GM20431 (cell line): Measurements from ENCODE around the gene AMBRA1.

Source experiments
- in situ Hi-C: fragments of 300-500 bp; cut with MseI, MboI; formaldehyde crosslinking; loops from one replicate; pipeline ENCODE4 v1.15.0; 2020; ENCODE audit warnings: low sequenced_read_pairs; ENCODE audit not compliant: unreplicated experiment

The AMBRA1 gene, protein sequence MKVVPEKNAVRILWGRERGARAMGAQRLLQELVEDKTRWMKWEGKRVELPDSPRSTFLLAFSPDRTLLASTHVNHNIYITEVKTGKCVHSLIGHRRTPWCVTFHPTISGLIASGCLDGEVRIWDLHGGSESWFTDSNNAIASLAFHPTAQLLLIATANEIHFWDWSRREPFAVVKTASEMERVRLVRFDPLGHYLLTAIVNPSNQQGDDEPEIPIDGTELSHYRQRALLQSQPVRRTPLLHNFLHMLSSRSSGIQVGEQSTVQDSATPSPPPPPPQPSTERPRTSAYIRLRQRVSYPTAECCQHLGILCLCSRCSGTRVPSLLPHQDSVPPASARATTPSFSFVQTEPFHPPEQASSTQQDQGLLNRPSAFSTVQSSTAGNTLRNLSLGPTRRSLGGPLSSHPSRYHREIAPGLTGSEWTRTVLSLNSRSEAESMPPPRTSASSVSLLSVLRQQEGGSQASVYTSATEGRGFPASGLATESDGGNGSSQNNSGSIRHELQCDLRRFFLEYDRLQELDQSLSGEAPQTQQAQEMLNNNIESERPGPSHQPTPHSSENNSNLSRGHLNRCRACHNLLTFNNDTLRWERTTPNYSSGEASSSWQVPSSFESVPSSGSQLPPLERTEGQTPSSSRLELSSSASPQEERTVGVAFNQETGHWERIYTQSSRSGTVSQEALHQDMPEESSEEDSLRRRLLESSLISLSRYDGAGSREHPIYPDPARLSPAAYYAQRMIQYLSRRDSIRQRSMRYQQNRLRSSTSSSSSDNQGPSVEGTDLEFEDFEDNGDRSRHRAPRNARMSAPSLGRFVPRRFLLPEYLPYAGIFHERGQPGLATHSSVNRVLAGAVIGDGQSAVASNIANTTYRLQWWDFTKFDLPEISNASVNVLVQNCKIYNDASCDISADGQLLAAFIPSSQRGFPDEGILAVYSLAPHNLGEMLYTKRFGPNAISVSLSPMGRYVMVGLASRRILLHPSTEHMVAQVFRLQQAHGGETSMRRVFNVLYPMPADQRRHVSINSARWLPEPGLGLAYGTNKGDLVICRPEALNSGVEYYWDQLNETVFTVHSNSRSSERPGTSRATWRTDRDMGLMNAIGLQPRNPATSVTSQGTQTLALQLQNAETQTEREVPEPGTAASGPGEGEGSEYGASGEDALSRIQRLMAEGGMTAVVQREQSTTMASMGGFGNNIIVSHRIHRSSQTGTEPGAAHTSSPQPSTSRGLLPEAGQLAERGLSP (N-terminal part only)

DNA sequence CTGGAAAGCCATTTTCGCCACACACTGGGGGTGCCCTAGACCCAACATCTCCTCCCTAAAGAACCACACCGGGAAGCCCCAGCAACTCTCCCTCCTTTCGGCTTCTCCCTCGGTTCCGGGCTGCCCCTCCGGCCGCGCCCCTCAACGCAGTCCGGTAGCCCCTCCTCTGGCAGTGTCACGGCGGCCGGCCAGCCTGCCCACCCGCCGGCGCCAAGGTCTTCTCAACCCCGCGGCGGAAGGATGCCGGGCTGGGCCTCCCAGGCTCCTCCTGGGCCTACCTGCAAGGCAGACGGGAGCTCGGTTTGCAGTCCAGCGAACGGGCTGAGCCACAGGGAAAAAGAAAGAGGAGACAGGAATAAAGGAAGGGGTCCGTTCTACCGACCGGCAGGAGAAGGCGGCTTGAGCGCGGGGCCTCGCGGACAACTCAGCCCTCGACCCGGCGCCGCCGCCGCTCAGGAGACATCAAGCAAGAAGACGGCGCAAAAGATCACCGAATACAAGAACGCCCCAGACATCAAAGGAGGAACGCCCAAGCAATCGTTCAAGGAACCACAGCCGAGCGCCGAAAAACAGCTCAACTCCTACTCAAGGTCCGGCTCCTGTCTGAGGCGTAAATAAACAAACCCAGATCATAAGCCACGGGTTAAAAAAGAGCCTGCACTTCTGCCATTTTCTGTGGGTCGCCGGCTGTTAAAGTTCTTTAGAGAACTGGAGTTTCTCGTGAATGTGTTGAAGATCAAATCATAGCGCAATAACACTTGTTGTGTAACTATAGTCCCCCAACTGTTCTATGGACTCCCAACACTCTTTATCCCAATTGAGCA is at the start of gene AMBRA1:
Gene AMBRA1 (minus strand): TSS at position 474 of the 824 bp plus-strand sequence. CDS start 45,643 bp downstream, outside the sequence.
- in situ Hi-C loops: no loop called here

DNA sequence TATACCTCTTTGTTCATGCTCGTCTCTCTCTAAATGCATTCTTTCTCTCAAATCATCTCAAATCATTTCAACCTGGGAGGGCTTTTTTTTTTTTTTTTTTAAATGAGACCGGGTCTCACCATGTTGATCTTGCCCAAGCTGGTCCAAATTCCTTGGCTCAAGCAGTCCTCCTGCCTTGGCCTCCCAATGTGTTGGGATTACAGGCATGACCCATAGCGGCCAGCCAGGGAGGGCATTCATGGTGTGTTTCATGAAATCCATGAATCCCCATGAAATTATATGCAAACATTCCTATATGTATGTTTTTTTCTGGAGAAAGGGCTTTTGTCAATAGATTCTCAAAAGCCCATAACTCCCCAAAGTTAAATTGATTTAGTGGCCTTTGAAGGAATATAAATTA is 49.7 kb upstream of the AMBRA1 start:
- in situ Hi-C loops: no loop called here

DNA sequence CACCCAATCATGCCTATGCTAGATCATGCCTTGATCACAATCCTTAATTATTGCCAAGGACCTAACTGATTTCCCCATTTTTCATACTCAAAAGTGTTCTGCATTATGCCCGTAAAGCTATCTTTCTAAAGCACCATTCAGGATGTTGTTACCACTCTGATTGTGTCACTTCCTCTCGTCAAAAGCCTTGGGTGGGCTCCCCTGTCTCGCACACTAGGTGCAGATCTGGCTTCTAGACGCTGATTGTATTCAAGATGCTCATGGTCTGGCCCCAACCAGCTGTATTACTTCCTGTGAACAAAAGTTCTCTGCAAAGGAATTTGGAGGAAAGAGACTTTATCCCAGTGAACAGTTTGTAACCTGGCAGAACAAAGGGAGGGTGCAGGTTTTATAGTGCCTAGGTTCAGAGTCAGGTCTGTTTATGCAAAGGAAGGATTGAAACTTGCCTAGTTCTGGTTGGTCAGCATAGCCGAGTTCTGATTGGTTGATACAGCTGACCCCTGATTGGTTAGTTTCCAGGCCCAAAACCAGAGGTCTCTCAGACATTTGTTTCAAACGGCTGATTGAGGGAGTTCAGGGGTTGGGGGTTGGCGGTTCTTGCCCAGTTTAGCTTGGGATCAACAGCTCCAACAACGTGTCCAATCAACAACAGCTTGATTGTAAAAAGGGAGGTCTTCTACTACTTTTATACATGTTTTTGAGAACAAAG is 49.0 kb upstream of the AMBRA1 start:
- in situ Hi-C loops: no loop called here

DNA sequence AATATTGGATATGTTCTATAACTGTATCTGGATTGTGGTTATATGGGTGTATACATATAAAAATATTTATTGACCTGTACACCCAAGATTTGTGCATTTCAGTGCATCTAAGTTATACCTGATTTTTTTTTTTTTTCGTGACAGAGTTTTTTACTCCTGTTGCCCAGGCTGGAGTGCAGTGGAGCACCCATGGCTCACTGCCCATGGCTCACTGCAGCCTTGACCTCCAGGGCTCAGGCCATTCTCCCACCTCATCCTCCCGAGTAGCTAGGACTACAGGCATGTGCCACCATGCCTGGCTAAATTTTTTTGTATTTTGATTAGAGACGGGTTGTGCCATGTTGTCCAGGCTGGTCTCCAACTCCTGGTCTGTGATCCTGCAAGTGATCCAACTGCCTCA is 47.8 kb upstream of the AMBRA1 start:
- in situ Hi-C loops: no loop called here

DNA sequence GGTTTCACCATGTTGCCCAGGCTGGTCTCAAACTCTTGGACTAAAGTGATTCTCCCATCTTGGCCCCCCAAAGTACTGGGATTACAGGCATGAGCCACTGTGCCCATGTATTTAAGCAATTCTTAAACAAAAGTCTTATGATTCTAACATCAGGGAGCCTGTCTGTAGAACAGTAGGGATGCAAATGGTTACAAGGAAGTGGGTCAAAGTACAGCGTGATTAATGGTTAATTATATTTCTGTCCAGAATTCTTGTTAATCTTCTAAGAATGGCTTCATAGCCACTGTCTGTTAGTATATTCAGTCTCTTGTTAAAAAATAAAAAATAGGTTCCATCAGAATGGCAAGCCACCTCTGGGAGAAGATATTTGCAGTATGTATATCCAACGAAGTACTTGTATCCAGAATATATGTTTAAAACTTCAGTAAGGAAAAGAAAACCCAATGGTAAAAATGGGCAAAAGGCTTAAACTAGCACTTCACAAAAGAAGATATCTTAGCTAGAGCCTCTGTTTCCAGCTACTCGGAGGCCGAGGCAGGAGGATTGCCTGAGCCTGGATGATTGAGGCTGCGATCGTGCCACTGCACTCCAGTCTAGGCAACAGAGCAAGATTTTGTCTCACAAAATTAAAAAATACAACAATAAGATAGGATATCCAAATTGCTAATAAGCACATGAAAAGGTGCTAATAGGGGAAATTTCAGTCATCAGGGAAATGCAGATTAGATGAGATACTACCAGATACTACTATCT is 46.4 kb upstream of the AMBRA1 start:
- in situ Hi-C loops: no loop called here

DNA sequence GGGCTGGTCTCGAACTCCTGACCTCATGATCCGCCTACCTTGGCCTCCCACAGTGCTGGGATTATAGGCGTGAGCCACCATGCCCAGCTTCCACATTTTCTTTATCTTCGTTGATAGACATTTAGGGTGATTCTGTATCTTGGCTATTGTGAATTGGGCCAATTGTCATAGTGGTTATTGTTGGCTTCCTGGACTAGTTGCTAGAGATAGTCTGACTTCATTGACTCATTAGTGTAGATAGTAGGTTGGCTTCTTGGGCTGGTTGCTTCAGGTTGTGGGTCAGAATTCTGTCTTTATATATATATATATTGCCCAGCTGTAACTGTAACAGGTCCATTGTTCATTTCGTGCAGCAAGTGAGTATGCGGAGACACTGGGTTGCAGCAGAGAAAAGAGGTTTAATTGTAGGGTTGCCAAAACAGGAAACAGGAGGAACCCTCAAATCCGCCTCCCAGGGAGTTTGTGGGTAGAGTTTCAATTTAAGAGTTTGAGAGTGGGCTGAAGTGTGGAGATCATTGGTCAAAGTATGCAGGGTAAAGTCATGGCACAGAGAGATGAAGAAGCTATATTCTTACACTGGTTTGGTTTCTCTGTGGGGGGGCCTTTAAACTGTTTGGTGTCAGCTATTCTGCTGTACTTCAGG is 45.5 kb upstream of the AMBRA1 start:
- in situ Hi-C loops: no loop called here

DNA sequence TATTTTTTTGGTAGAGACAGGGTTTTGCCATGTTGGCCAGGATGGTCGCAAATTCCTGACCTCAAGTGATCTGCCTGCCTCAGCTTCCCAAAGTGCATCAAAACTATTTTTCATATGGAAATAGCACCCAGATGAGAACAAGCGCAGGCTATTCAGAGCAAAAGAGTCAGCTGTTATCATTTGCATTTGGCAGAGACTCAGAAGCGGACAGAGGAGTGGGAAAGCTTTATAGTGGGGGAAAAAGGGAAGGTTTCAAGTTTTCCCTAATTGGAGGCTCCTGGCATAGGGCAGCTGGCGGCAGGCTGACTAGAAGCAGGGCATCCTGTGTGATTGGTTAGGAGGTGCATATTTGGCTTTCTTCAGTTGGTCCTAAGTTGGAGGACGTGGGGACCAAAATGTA is 43.7 kb upstream of the AMBRA1 start:
- in situ Hi-C loops: no loop called here

DNA sequence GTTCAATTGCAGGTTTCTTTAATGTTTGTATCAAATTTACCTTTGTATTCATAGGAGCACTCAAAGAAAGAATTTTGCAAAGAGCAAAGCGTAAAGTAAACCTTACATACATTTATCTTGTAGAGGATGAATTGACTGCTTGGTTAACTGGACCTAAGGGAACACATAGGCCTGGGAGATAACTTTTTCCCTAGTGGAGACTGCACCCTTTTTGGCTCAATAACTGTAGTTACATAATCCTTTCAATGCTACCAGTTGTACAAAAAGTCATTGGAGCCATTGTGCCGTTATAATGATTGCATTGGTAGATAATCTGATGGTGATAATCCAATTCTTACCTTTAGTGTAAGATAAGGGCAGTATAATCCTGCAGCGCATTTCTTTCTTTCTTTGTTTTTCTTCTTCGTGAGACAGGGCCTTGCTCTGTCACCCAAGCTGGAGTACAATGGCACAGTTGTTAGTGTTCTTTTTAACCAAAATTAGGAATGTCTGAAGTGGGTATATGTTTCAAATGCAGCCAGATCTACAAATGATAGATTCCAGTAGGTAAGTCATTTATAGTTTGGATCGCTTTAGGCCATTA is 41.8 kb upstream of the AMBRA1 start:
- in situ Hi-C loops: no loop called here

DNA sequence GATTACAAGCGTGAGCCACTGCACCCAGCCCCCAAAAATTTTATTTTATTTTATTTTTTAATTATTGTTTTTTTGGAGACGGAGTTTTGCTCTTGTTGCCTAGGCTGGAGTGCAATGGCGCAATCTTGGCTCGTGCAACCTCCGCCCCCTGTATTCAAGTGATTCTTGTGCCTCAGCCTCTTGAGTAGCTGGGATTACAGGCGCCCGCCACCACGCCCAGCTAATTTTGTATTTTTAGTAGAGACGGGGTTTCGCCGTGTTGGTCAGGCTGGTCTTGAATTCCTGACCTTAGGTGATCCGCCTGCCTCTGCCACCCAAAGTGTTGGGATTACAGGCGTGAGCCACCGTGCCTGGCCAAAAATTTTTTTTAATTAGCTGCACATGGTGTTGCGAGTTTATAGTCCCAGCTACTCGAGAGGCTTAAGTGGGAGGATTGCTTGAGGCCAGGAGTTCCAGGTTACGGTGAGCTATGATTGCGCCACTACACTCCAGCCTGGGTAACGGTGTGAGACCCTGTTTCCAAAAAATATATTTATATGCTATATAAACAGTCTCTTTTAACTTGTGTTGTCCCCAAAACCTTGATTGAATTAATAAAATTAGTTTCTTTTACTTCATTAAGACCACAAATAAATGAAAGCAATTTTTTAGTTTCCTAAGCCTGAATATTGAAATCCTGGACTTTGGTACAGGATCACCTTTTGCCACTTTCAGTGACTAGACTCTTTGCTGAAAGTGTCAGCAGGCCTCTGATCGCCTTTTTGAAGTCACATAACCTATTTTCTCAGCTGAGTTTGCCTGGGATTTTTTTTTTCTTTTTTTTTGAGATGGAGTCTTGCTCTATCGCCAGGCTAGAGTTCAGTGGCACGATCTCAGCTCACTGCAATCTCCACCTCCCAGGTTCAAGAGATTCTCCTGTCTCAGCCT is 39.7 kb upstream of the AMBRA1 start:
- in situ Hi-C loops: no loop called here

DNA sequence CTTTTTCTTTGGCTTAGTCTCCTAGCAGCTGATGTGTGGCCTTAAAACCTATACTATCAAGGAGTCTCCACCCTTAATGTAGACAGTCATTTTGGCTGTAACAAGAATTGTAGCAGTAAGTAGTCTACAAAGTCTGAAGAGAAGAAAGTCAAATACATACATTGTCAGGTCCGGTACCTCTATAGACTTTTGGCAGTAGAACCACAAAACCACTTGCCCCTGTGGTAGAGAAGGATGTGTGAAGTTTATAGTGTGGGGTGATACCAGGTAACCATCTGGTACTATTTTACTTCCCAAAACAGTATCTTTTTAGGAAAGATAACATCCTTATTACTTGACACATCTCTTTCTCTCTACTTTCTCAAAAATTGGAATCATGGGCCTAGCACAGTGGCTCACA is 38.7 kb upstream of the AMBRA1 start:
- in situ Hi-C loops: no loop called here

DNA sequence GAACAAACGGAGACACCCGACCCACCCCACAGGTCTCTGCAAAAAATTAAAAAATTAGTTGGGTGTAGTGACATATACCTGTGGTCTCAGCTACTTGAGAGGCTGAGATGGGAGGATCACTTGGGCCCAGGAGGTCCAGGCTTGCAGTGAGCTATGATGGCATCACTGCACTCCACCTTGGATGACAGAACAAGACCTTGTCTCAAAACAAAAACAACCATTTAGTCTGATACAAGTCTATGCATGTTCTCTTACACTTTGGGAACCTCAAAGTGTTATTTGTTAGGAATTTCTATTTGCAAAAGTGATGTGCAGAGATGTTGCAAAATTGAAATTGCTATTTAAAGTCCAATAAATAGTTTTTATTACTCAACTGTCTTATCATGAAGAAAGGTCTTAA is 37.9 kb upstream of the AMBRA1 start:
- in situ Hi-C loops: no loop called here

DNA sequence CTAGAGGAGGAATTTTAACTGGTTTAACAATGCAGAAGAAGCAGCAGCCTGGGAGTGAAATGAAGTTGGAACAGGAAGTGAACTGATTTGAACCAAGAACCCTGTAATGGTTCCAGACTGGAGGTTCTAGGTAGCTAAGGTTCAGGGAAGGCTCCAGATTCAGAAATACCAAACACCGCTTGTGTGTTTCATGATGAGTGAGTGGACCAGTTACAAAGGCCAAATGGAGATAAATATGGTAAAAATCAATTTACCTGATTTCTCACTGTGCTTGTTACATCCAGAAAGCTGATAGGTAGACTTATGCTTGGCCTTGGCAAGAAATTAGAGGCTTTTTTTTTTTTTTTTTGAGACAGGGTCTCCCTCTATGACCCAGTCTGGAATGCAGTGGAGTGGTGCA is 36.4 kb upstream of the AMBRA1 start:
- in situ Hi-C loops: no loop called here

DNA sequence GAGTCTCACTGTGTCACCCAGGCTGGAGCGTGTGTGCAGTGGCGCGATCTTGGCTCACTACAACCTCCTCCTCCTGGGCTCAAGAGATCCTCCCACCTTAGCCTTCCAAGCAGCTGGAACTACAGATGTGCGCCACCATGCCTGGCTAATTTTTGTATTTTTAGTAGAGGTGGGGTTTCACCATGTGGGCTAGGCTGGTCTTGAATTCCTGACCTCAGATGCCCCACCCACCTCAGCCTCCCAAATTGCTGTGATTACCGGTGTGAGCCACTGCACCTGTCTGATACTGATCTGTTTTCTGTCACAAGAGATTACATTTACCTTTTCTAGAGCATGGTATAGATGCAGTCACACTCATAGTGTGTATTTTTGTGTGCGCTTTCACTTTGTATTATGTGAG is 35.1 kb upstream of the AMBRA1 start:
- in situ Hi-C loops: no loop called here

DNA sequence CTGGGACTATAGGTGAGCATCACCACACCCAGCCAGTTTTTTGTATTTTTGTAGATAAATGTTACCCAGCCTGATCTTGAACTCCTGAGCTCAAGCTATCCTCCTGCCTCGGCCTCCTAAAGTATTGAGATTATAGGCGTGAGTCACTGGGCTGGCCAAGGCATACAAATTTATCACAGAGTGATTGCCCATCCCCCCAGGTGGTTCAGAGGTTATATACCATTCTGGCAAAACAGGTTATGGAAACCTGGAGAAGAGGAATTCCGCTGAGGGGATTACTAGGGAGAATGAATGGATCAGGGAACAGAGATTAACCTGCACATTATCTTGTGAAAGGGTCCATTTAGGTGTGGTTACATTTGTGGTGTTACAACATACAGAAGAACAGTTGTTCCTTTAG is 31.6 kb upstream of the AMBRA1 start:
- in situ Hi-C loops: no loop called here

DNA sequence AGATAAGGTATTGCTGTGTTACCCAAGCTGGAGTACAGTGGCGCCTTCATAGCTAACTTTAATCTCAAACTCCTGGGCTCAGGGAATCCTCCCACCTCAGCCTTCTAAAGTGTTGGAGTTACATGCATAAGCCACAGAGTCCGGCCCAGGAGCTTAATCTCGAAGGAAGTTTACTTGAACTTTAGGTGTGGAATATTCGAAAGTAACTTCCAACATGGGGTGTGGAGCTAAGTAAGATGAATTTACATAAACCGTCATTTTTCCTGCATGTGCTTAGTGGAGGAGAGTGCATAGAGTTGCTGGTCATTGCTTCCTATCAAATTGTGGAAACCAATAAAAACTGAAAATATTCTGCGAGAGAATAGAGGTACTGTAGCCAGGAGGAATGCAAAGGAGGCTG is 25.0 kb upstream of the AMBRA1 start:
- in situ Hi-C loops: no loop called here

DNA sequence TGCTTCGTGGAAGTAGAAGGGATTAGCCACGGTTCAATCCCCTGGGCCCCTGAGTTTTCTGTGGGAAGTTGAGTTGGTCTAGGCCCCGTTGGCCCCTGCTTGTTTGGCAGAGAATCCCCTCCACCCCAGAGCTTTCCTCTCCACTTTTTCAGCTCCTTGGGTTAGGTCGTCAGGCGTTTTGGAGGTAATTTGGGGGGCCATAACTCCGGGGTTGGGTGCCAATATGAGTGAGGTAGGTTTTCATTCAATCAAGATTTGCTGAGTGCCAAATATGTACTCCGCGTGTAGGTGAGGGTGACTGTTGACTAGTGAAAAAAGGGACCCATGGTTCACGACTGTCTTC is 24.1 kb upstream of the AMBRA1 start:
- in situ Hi-C loops: no loop called here
